K562 (cell line): ENCODE measurements around the gene LBR. TPM values are rescaled to one million over a fixed set of nuclear protein-coding genes. Genes with fewer than 3 reads are reported as not detected.

Experiments
- BACH1 ChIP-seq: fragments of 200-800 bp; sonication (Bioruptor generic); IDR thresholded peaks from 2 replicates; pipeline ENCODE4 v1.6.1; 2016; ENCODE audit warnings: missing genetic modification characterization, missing compliant biosample characterization
- KDM1A ChIP-seq, 2 experiments: fragments of 450-650 bp; IDR thresholded peaks; 2 replicates each; pipeline ENCODE4 v1.6.1; 2016; ENCODE audit warnings: mild to moderate bottlenecking in 2 of 2
- KLF6 ChIP-seq: fragments of 250-450 bp; sonication (Bioruptor Pico); IDR thresholded peaks from 2 replicates; pipeline ENCODE4 v1.4.0; 2020; ENCODE audit warnings: mild to moderate bottlenecking, moderate library complexity, borderline replicate concordance
- SRSF7 ChIP-seq: fragments of 200-400 bp; formaldehyde crosslinking; optimal IDR thresholded peaks from 2 replicates; pipeline ENCODE3; 2017; ENCODE audit warnings: mild to moderate bottlenecking, low read depth, low read length
- SUPT5H ChIP-seq: fragments of 450-650 bp; IDR thresholded peaks from 2 replicates; pipeline ENCODE4 v1.6.1; 2016
- U2AF1 ChIP-seq: fragments of 200-400 bp; formaldehyde crosslinking; optimal IDR thresholded peaks from 2 replicates; pipeline ENCODE3; 2017; ENCODE audit warnings: mild to moderate bottlenecking, low read depth, low read length, moderate library complexity
- ZBTB7A ChIP-seq: IDR thresholded peaks from 2 replicates; pipeline ENCODE4 v1.6.1; 2011; ENCODE audit warnings: low read depth, mild to moderate bottlenecking, low read length, moderate library complexity, borderline replicate concordance; ENCODE audit not compliant: control insufficient read depth
- ZC3H11A ChIP-seq: IDR thresholded peaks from 2 replicates; pipeline ENCODE4 v1.6.1; 2012; ENCODE audit warnings: low read depth, low read length, improper control_type of control experiment
- ZNF253 ChIP-seq: fragments of 250-450 bp; sonication (Bioruptor Pico); conservative IDR thresholded peaks from 2 replicates; pipeline ENCODE4 v1.6.1; 2021; ENCODE audit warnings: mild to moderate bottlenecking
- ZNF282 ChIP-seq: sonication (generic); formaldehyde crosslinking; IDR thresholded peaks from 2 replicates; pipeline ENCODE4 v1.8.1; 2023; ENCODE audit warnings: missing genetic modification reagents
- ZNF57 ChIP-seq: fragments of 450-650 bp; formaldehyde crosslinking; IDR thresholded peaks from 2 replicates; pipeline ENCODE4 v1.4.0; 2020; ENCODE audit warnings: mild to moderate bottlenecking, moderate library complexity
- polyA plus RNA-seq, 8 experiments: library from polyadenylated mRNA; depleted of rRNA in 4 of 8; stranded (reverse) in 5 of 8; unstranded in 3 of 8; fragments of >200 nt; fragmentation: Nextera tagmentation in 2 of 8; fragmentation: Illumina TruSeq in 1 of 8; extraction: Ambion mirVana in 2 of 8; extraction: Trizol in 1 of 8; gene quantifications; 2 replicates each; pipeline versions ENCODE4 v1.2.1 to v1.2.3, GENCODE V29; 2011 to 2014; ENCODE audit warnings: inconsistent platforms in 1 of 8, missing spikeins in 1 of 8
- total RNA-seq, 7 experiments: library from RNA; depleted of rRNA in 6 of 7; stranded (reverse); fragments of >200 nt in 6 of 7; fragmentation: Illumina TruSeq in 2 of 7; extraction: Trizol in 2 of 7; gene quantifications; 2 replicates each; pipeline versions ENCODE4 v1.2.1 to v1.2.3, GENCODE V29; 2011 to 2021; ENCODE audit warnings: low replicate concordance in 1 of 7
- TF ChIP-seq, protein P1 (sequence below): fragments of 450-650 bp; IDR thresholded peaks from 2 replicates; pipeline ENCODE4 v1.6.1; 2016; ENCODE audit warnings: mild to moderate bottlenecking, moderate library complexity
- TF ChIP-seq, protein P2 (sequence below): fragments of 250-450 bp; sonication (Bioruptor Pico); IDR thresholded peaks from 2 replicates; pipeline ENCODE4 v1.8.0; 2021; ENCODE audit warnings: moderate library complexity, mild to moderate bottlenecking, inconsistent platforms

The LBR gene
- total and polyA plus RNA-seq, 9 of the 15 experiments (the other 6 are each of a cell fraction or from before 2014, with no cell fraction given): 102 to 229 (median 197) TPM

DNA sequence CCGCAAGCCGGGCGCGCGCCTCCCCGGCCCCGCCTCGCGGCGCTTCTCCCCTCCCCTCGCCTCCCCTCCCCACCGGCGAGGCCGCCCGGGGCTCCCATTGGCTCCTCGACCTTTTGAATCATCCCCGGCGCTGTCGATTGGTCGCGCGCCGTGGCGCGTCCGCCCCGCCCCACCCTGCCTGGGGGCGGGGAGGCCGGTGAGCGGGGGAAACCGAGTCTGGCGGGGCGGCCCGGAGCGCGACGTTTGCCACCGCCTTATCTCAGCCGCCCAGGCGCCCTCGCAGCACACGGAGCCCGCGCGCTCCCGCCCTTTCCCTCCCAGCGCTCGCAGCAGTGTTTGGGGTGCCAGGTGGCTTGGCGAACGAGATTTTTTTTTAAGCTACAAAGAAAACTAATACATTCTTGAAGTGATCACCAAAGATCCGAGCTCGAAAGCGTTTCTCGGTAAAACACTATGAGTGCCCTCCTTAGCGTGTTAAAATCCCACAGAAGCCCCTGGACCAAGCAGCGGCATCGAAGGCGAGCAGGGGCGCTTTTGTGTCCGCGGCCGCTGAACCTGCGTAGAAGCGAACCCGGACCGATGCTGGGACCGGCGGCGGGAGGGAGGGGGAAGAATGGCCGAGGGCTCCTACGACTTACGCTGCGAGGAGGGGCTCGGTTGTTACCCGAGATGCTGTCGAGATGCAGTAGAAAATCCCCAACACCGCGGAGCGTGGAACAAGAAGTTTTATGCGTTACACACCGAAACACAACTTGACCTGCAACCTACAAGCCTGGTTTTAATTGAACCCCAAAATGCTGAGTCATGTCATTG, 436 bp upstream of the LBR start (continued):
- TF ChIP-seq SUPT5H: peak; percentile 71
- TF ChIP-seq ZC3H11A: no peak
- peak; percentile 53 to 69; a peak in 3 of 4 replicates for TF ChIP-seq KDM1A (IDR thresholded peaks at IDR 0.05)
- TF ChIP-seq, protein P1, sequence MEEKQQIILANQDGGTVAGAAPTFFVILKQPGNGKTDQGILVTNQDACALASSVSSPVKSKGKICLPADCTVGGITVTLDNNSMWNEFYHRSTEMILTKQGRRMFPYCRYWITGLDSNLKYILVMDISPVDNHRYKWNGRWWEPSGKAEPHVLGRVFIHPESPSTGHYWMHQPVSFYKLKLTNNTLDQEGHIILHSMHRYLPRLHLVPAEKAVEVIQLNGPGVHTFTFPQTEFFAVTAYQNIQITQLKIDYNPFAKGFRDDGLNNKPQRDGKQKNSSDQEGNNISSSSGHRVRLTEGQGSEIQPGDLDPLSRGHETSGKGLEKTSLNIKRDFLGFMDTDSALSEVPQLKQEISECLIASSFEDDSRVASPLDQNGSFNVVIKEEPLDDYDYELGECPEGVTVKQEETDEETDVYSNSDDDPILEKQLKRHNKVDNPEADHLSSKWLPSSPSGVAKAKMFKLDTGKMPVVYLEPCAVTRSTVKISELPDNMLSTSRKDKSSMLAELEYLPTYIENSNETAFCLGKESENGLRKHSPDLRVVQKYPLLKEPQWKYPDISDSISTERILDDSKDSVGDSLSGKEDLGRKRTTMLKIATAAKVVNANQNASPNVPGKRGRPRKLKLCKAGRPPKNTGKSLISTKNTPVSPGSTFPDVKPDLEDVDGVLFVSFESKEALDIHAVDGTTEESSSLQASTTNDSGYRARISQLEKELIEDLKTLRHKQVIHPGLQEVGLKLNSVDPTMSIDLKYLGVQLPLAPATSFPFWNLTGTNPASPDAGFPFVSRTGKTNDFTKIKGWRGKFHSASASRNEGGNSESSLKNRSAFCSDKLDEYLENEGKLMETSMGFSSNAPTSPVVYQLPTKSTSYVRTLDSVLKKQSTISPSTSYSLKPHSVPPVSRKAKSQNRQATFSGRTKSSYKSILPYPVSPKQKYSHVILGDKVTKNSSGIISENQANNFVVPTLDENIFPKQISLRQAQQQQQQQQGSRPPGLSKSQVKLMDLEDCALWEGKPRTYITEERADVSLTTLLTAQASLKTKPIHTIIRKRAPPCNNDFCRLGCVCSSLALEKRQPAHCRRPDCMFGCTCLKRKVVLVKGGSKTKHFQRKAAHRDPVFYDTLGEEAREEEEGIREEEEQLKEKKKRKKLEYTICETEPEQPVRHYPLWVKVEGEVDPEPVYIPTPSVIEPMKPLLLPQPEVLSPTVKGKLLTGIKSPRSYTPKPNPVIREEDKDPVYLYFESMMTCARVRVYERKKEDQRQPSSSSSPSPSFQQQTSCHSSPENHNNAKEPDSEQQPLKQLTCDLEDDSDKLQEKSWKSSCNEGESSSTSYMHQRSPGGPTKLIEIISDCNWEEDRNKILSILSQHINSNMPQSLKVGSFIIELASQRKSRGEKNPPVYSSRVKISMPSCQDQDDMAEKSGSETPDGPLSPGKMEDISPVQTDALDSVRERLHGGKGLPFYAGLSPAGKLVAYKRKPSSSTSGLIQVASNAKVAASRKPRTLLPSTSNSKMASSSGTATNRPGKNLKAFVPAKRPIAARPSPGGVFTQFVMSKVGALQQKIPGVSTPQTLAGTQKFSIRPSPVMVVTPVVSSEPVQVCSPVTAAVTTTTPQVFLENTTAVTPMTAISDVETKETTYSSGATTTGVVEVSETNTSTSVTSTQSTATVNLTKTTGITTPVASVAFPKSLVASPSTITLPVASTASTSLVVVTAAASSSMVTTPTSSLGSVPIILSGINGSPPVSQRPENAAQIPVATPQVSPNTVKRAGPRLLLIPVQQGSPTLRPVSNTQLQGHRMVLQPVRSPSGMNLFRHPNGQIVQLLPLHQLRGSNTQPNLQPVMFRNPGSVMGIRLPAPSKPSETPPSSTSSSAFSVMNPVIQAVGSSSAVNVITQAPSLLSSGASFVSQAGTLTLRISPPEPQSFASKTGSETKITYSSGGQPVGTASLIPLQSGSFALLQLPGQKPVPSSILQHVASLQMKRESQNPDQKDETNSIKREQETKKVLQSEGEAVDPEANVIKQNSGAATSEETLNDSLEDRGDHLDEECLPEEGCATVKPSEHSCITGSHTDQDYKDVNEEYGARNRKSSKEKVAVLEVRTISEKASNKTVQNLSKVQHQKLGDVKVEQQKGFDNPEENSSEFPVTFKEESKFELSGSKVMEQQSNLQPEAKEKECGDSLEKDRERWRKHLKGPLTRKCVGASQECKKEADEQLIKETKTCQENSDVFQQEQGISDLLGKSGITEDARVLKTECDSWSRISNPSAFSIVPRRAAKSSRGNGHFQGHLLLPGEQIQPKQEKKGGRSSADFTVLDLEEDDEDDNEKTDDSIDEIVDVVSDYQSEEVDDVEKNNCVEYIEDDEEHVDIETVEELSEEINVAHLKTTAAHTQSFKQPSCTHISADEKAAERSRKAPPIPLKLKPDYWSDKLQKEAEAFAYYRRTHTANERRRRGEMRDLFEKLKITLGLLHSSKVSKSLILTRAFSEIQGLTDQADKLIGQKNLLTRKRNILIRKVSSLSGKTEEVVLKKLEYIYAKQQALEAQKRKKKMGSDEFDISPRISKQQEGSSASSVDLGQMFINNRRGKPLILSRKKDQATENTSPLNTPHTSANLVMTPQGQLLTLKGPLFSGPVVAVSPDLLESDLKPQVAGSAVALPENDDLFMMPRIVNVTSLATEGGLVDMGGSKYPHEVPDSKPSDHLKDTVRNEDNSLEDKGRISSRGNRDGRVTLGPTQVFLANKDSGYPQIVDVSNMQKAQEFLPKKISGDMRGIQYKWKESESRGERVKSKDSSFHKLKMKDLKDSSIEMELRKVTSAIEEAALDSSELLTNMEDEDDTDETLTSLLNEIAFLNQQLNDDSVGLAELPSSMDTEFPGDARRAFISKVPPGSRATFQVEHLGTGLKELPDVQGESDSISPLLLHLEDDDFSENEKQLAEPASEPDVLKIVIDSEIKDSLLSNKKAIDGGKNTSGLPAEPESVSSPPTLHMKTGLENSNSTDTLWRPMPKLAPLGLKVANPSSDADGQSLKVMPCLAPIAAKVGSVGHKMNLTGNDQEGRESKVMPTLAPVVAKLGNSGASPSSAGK: peak; percentile 96
- peak; percentile 42; the same call in 1 of the 2 replicates for TF ChIP-seq KLF6 (CRISPR knock-in tag)
- TF ChIP-seq ZNF253 (CRISPR knock-in tag): no peak
- TF ChIP-seq BACH1 (tag): peak; percentile 99
- no peak for TF ChIP-seq ZNF282 (CRISPR knock-in tag)
- TF ChIP-seq, protein P2, sequence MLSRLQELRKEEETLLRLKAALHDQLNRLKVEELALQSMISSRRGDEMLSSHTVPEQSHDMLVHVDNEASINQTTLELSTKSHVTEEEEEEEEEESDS (CRISPR knock-in tag): no peak
- peak; percentile 16 for TF ChIP-seq U2AF1
- no peak for TF ChIP-seq SRSF7
- TF ChIP-seq ZBTB7A: peak; percentile 7; the same call in 1 of the 2 replicates
- TF ChIP-seq ZNF57 (CRISPR knock-in tag): no peak
